GM12875 (cell line): Measurements from ENCODE around the gene SLCO2A1.

Source experiments
- H3K4me3 ChIP-seq: one replicate; pipeline ENCODE4 v1.5.1; 2011; ENCODE audit warnings: low read depth, low read length, control low read depth
- TF ChIP-seq, protein P1 (sequence below): IDR thresholded peaks from 2 replicates; pipeline ENCODE4 v1.5.1; 2011; ENCODE audit warnings: low read depth, mild to moderate bottlenecking, control low read depth, inconsistent platforms, low read length, moderate library complexity, borderline replicate concordance; ENCODE audit not compliant: insufficient read depth

The SLCO2A1 gene

GRCh38 chr3:134018850-134019249 is 10.9 kb downstream of the SLCO2A1 start:
- TF ChIP-seq, protein P1, sequence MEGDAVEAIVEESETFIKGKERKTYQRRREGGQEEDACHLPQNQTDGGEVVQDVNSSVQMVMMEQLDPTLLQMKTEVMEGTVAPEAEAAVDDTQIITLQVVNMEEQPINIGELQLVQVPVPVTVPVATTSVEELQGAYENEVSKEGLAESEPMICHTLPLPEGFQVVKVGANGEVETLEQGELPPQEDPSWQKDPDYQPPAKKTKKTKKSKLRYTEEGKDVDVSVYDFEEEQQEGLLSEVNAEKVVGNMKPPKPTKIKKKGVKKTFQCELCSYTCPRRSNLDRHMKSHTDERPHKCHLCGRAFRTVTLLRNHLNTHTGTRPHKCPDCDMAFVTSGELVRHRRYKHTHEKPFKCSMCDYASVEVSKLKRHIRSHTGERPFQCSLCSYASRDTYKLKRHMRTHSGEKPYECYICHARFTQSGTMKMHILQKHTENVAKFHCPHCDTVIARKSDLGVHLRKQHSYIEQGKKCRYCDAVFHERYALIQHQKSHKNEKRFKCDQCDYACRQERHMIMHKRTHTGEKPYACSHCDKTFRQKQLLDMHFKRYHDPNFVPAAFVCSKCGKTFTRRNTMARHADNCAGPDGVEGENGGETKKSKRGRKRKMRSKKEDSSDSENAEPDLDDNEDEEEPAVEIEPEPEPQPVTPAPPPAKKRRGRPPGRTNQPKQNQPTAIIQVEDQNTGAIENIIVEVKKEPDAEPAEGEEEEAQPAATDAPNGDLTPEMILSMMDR = no peak
- no peak overlapping the region for H3K4me3 ChIP-seq

- TF ChIP-seq, protein P1 = no peak
These were observed 11.3 kb downstream of the SLCO2A1 start for GRCh38 chr3:134018406-134018805.

DNA sequence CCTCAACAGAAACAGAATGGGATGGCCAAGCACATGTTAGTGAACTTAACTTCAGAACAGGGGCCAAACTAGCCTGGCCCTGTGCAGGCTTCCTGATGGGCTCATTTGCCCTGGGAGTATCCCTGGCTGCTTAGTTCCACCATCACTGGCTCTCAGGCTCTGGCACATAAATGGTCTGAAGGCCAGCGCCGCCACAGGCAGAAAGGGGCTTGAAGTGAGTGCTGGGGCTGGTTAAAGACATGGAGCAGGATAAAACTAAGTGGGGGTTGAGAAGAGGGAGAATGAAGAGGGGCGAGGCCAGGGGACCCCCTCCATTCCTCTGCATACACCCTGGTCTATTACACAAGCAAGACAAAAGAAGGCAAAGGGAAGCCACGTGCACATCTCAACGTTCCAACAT is 12.2 kb downstream of the SLCO2A1 start:
- H3K4me3 ChIP-seq = no peak overlapping the region
- TF ChIP-seq, protein P1 = no peak

More at GRCh38 chr3:134018406-134018805, 11.3 kb downstream of the SLCO2A1 start:
- H3K4me3 ChIP-seq = no peak overlapping the region

DNA sequence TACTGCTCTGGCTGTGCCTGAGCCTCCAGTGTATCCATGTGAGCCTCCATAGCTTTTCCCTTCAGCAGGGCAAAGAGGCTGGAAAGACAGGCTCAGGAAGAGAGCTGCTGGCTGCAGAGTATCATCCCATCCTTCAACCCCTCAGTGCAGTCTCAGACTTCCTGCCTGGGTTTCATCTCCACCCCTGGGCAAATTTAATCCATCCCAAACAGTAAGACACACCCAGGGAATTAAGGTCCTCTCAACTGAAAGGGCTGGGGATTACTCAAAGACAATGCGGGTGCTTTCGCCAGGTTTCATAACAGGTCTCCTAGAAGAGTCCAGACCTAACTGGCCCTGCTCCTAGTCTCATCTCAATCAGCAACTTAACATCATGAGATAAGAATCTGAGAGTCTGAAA is 15.5 kb downstream of the SLCO2A1 start:
- TF ChIP-seq, protein P1 = no peak
- H3K4me3 ChIP-seq = no peak overlapping the region

DNA sequence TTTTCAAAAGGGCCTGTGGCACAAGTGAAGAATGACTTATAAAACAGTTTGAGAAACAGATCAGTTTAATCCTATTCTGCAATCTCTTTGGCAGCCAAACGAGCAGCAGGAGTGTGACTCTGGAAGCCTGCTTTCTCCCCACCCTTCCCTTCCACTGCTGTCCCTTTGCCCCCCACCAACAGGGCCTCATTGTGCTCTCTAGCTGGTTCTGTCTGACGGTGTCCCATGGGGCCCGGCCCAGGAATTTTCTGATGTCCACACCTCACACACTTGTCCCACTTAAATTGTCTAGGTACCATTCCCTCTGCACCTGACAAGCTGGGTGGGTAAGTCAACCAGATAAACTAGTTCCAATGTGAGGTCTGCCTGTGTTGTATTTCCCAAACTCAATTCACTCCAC is 16.4 kb downstream of the SLCO2A1 start:
- TF ChIP-seq, protein P1 = no peak
- no peak overlapping the region for H3K4me3 ChIP-seq

GRCh38 chr3:134009345-134010000 is 20.3 kb downstream of the SLCO2A1 start:
- TF ChIP-seq, protein P1 = no peak

DNA sequence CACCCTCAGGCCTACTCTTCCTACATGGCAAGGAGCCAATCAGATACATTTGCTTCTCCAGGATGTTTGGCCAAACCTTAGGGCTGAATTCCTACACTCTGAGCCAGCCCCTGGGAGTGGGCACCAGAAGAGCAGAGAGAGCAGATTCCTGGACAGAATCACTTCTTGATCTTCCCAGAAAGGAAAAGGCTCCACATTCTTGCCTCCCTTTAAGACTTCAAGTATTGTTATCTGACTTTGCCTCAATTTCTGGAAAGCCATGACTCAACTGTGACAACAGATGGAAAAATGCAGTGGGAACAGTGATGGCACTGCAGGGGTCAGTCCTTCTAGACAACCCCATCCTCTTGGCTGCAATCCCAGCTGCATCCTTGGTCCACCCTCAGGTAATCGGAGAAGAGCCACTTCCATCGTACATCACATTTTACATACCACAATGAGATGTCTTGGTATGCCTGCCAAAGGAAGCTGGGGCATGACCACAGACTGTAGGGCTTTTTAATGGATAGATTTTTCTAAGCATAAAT is 21.0 kb downstream of the SLCO2A1 start:
- no peak overlapping the region for H3K4me3 ChIP-seq
- TF ChIP-seq, protein P1 = no peak

More at GRCh38 chr3:134009345-134010000, 20.3 kb downstream of the SLCO2A1 start:
- no peak overlapping the region for H3K4me3 ChIP-seq
